A673 (cell line): ENCODE data around the gene MBD3L2. TPM values are rescaled to one million over a fixed set of nuclear protein-coding genes. Genes with fewer than 3 reads are reported as not detected.
A peak's percentile ranks its signal among the peaks of the same experiment; 100 is the strongest.

Experiments
- BruUV-seq: library from RNA; stranded (reverse); fragments of 400-500 nt; replicated peaks from 2 replicates; lab custom pipeline; 2021; lab: Mats Ljungman, UMichigan
- CTCF ChIA-PET: fragments of 300-600 bp; sonication (Branson Sonifier 250); formaldehyde crosslinking; loops from one replicate; lab custom pipeline; 2022; ENCODE audit warnings: antibody characterized with exemption; lab: Charles Lee
- POLR2A ChIA-PET: fragments of 300-600 bp; sonication (Branson Sonifier 250); formaldehyde crosslinking; loops from one replicate; lab custom pipeline; 2022; ENCODE audit warnings: antibody characterized with exemption; ENCODE audit not compliant: low non-redundant PET; lab: Charles Lee
- DNase-seq: peaks from one replicate; pipeline ENCODE4 v3.0.0-alpha.2; 2015; ENCODE audit warnings: low spot score
- H3K27ac ChIP-seq: fragments of 200-600 bp; sonication (generic); 2 replicates; pipeline ENCODE4 v1.5.1; 2016; ENCODE audit warnings: mixed run types, low read depth, mild to moderate bottlenecking, mixed read lengths, antibody characterized with exemption, low read length; ENCODE audit not compliant: poor library complexity, severe bottlenecking
- H3K27me3 ChIP-seq: fragments of 200-600 bp; sonication (generic); replicated peaks from 2 replicates; pipeline ENCODE4 v1.6.1; 2017; ENCODE audit warnings: mixed run types, low read depth, mild to moderate bottlenecking, mixed read lengths, antibody characterized with exemption, low read length; ENCODE audit not compliant: insufficient read depth, poor library complexity
- H3K36me3 ChIP-seq: fragments of 200-600 bp; sonication (generic); 2 replicates; pipeline ENCODE4 v1.6.1; 2016; ENCODE audit warnings: mixed run types, mild to moderate bottlenecking, mixed read lengths, antibody characterized with exemption, low read length; ENCODE audit not compliant: insufficient read depth, poor library complexity, severe bottlenecking
- H3K4me1 ChIP-seq: fragments of 200-600 bp; sonication (generic); 2 replicates; pipeline ENCODE4 v1.6.1; 2017; ENCODE audit warnings: mixed run types, mild to moderate bottlenecking, mixed read lengths, antibody characterized with exemption, low read length; ENCODE audit not compliant: insufficient read depth, poor library complexity, severe bottlenecking
- H3K4me3 ChIP-seq: fragments of 200-600 bp; sonication (generic); 2 replicates; pipeline ENCODE4 v1.5.1; 2016; ENCODE audit warnings: low read depth, mixed run types, mild to moderate bottlenecking, mixed read lengths, low read length; ENCODE audit not compliant: poor library complexity, severe bottlenecking
- H3K9me3 ChIP-seq: fragments of 200-600 bp; sonication (generic); 2 replicates; pipeline ENCODE4 v1.6.1; 2016; ENCODE audit warnings: mixed run types, low read depth, mild to moderate bottlenecking, mixed read lengths, antibody characterized with exemption, low read length; ENCODE audit not compliant: poor library complexity, severe bottlenecking
- EZH2 ChIP-seq: fragments of 200-600 bp; sonication (generic); IDR thresholded peaks from 2 replicates; pipeline ENCODE4 v1.6.1; 2017; ENCODE audit warnings: borderline replicate concordance, low read depth, mild to moderate bottlenecking, mixed read lengths, antibody characterized with exemption, low read length; ENCODE audit not compliant: poor library complexity, severe bottlenecking
- intact Hi-C: fragments of 100-400 bp; cut with micrococcal nuclease; formaldehyde crosslinking; loops from one replicate; pipeline ENCODE4 v1.10.0; 2022; ENCODE audit not compliant: unreplicated experiment
- total RNA-seq: library from RNA; stranded (reverse); gene quantifications from 2 replicates; pipeline ENCODE4 v1.2.3, GENCODE V29; 2021
- TF ChIP-seq, protein P1 (sequence below): fragments of 300-800, 200-600 bp; sonication (generic); conservative IDR thresholded peaks from 2 replicates; pipeline ENCODE4 v1.5.1; 2017; ENCODE audit warnings: low read depth, mild to moderate bottlenecking, antibody characterized with exemption, low read length, moderate library complexity, mixed read lengths

MBD3L2 gene
- total RNA-seq, 1 experiment from 2014 or later: not detected

DNA sequence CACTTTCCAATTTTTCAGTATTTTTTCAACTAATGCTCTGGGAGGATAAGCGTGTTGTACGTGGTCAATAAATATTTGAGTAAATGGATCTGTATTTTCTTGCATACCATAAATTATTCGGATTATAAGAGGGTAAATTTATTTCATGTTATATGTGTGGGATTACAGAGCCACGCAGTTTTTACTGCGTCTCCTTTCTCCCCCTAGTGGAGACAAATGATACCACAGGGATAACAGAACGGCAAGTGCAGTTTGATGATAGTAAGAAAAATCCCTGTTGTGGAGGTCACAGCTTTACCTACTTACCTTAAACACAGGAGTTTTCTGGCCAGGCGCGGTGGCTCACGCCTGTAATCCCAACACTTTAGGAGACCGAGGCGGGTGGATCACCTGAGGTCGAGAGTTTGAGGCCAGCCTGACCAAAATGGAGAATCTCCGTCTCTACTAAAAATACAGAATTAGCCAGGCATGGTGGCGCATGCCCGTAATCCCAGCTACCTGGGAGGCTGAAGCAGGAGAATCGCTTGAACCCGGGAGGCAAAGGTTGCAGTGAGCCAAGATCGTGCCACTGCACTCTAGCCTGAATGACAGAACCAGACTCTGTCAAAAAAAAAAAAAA lies 44.7 kb upstream of the MBD3L2 start:
- TF ChIP-seq, protein P1, sequence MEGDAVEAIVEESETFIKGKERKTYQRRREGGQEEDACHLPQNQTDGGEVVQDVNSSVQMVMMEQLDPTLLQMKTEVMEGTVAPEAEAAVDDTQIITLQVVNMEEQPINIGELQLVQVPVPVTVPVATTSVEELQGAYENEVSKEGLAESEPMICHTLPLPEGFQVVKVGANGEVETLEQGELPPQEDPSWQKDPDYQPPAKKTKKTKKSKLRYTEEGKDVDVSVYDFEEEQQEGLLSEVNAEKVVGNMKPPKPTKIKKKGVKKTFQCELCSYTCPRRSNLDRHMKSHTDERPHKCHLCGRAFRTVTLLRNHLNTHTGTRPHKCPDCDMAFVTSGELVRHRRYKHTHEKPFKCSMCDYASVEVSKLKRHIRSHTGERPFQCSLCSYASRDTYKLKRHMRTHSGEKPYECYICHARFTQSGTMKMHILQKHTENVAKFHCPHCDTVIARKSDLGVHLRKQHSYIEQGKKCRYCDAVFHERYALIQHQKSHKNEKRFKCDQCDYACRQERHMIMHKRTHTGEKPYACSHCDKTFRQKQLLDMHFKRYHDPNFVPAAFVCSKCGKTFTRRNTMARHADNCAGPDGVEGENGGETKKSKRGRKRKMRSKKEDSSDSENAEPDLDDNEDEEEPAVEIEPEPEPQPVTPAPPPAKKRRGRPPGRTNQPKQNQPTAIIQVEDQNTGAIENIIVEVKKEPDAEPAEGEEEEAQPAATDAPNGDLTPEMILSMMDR: peak; percentile 67
- TF ChIP-seq EZH2: no peak
- ChIA-PET POLR2A (no interaction called here), CTCF (no interaction called here)
- Histone ChIP-seq H3K4me1 (no peaks in the 10 kb centered on the region), H3K36me3 (no peaks in the 10 kb centered on the region), H3K27ac (no peak overlapping the region), H3K27me3 (no peaks in the 10 kb centered on the region), H3K9me3 (no peaks in the 10 kb centered on the region), H3K4me3 (no peak overlapping the region)
- BruUV-seq: no TSS peak
- DNase-seq: peak; percentile 54
- intact Hi-C loops: no loop called here

DNA sequence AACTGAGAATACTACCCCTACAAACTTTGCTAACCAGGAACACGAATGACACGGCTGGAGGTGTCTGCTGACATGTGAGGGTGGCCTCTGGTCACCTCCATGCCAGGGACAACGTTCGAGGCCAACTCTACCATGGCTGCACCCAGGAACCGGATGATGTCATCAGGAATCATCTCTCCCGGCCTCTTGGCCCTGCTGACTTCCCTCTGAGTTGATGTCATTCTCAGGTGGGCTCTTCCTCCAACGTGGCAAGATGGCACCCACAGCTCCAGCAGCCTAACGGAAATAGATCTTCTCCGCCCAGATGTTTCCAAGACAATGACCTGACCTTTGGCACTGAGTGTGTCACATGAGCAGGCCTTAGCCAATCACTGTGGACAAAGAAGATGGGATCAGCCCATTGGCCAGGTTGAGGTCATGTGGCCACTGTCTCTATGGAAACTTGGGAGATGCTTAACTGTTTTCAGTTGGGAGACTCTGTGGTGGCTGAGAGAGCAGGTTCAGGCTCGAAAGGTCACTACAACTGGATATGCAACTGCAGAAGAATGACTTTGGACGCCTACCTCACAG lies 42.9 kb upstream of the MBD3L2 start:
- POLR2A ChIA-PET: no interaction called here
- DNase-seq: no peak
- intact Hi-C loops: no loop called here

DNA sequence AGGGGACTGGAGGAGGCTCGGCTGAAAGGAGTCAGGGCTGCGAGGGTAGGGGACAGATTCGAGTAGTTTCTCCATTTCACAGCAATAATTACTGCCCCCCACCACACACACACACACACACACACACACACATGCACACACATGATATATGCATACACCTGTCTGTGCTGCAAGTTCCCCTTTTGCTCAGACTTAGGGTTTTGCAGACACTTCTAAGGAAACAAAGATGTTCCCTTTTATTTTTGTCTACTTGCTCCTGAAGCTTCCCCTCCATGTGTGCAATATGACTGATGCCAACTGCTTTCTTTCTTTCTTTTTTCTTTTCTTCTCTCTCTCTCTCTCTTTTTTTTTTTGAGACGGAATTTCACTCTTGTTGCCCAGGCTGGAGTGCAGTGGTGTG lies 41.3 kb upstream of the MBD3L2 start:
- intact Hi-C loops: no loop called here
- H3K36me3 ChIP-seq: no peaks in the 10 kb centered on the region
- no peaks in the 10 kb centered on the region for H3K9me3 ChIP-seq
- no peaks in the 10 kb centered on the region for H3K27me3 ChIP-seq
- DNase-seq: no peak
- no TSS peak for BruUV-seq
- CTCF ChIA-PET: no interaction called here
- no peak overlapping the region for H3K4me3 ChIP-seq
- H3K27ac ChIP-seq: no peak overlapping the region
- POLR2A ChIA-PET: no interaction called here
- no peaks in the 10 kb centered on the region for H3K4me1 ChIP-seq
- TF ChIP-seq EZH2: no peak
- TF ChIP-seq, protein P1: no peak

More for the DNA sequence above, 42.9 kb upstream of the MBD3L2 start:
- Histone ChIP-seq H3K4me3 (no peak overlapping the region), H3K36me3 (no peaks in the 10 kb centered on the region), H3K27ac (no peak overlapping the region), H3K4me1 (no peaks in the 10 kb centered on the region), H3K9me3 (no peaks in the 10 kb centered on the region), H3K27me3 (no peaks in the 10 kb centered on the region)
- CTCF ChIA-PET: no interaction called here
- TF ChIP-seq, protein P1: no peak
- no peak for TF ChIP-seq EZH2
- no TSS peak for BruUV-seq
